Astrocyte (in vitro differentiated cells and primary cell): ENCODE data around the gene HMX1. TPM values are rescaled to one million over a fixed set of nuclear protein-coding genes. Genes with fewer than 3 reads are reported as not detected.

ENCODE experiments used
- DNase-seq: peaks from one replicate; pipeline ENCODE4 v3.0.0-alpha.2; 2010; ENCODE audit warnings: low read depth
- FAIRE-seq: peaks from 2 replicates; lab custom pipeline; 2011; peaks lifted over from hg19 to GRCh38; lab: Jason Lieb, UNC
- H2AFZ ChIP-seq: 2 replicates; pipeline ENCODE4 v1.6.0; 2012; ENCODE audit warnings: low read depth, low read length, inconsistent platforms
- H3K27ac ChIP-seq: 2 replicates; pipeline ENCODE4 v1.5.1; 2011; ENCODE audit warnings: low read depth, low read length, inconsistent platforms
- H3K27me3 ChIP-seq: 2 replicates; pipeline ENCODE4 v1.6.0; 2011; ENCODE audit warnings: low read length, inconsistent platforms; ENCODE audit not compliant: insufficient read depth
- H3K36me3 ChIP-seq: 2 replicates; pipeline ENCODE4 v1.5.1; 2011; ENCODE audit warnings: low read length, inconsistent platforms; ENCODE audit not compliant: insufficient read depth
- H3K4me1 ChIP-seq: 2 replicates; pipeline ENCODE4 v1.5.1; 2011; ENCODE audit warnings: low read length, inconsistent platforms; ENCODE audit not compliant: insufficient read depth
- H3K4me2 ChIP-seq: 2 replicates; pipeline ENCODE4 v1.6.0; 2012; ENCODE audit warnings: low read length, inconsistent platforms
- H3K4me3 ChIP-seq: 2 replicates; pipeline ENCODE4 v1.5.1; 2011; ENCODE audit warnings: low read depth, mild to moderate bottlenecking, low read length, inconsistent platforms; ENCODE audit not compliant: insufficient read depth
- H3K79me2 ChIP-seq: 2 replicates; pipeline ENCODE4 v1.6.0; 2012; ENCODE audit warnings: mild to moderate bottlenecking, low read length, inconsistent platforms; ENCODE audit not compliant: insufficient read depth
- H3K9ac ChIP-seq: 2 replicates; pipeline ENCODE4 v1.6.0; 2012; ENCODE audit warnings: mild to moderate bottlenecking, low read length, inconsistent platforms
- H3K9me3 ChIP-seq: 2 replicates; pipeline ENCODE4 v1.5.1; 2012; ENCODE audit warnings: low read depth, mild to moderate bottlenecking, low read length, inconsistent platforms; ENCODE audit not compliant: insufficient read depth
- H4K20me1 ChIP-seq: 2 replicates; pipeline ENCODE4 v1.6.0; 2012; ENCODE audit warnings: low read length, inconsistent platforms; ENCODE audit not compliant: insufficient read depth
- H3K27ac Mint-ChIP-seq: one replicate; pipeline ENCODE4 v1.8.0; 2021; ENCODE audit warnings: mild to moderate bottlenecking, mixed read lengths; ENCODE audit not compliant: unreplicated experiment
- H3K27me3 Mint-ChIP-seq: one replicate; pipeline ENCODE4 v1.8.0; 2021; ENCODE audit warnings: low read depth, mixed read lengths; ENCODE audit not compliant: unreplicated experiment
- H3K36me3 Mint-ChIP-seq: one replicate; pipeline ENCODE4 v1.8.0; 2021; ENCODE audit warnings: low read depth, mixed read lengths; ENCODE audit not compliant: unreplicated experiment
- H3K4me1 Mint-ChIP-seq: one replicate; pipeline ENCODE4 v1.8.0; 2021; ENCODE audit warnings: low read depth, mixed read lengths; ENCODE audit not compliant: unreplicated experiment
- H3K4me3 Mint-ChIP-seq: one replicate; pipeline ENCODE4 v1.8.0; 2021; ENCODE audit warnings: mild to moderate bottlenecking, moderate library complexity, mixed read lengths; ENCODE audit not compliant: unreplicated experiment
- H3K9me3 Mint-ChIP-seq: one replicate; pipeline ENCODE4 v1.8.0; 2021; ENCODE audit warnings: mild to moderate bottlenecking, mixed read lengths; ENCODE audit not compliant: unreplicated experiment
- EZH2 ChIP-seq: IDR thresholded peaks from 2 replicates; pipeline ENCODE4 v1.6.1; 2012; ENCODE audit warnings: mild to moderate bottlenecking, low read length, inconsistent platforms; ENCODE audit not compliant: insufficient read depth
- total RNA-seq: library from RNA; stranded (reverse); gene quantifications from 2 replicates; pipeline ENCODE4 v1.2.1, GENCODE V29; 2021
- TF ChIP-seq, protein P1 (sequence below): IDR thresholded peaks from 2 replicates; pipeline ENCODE4 v1.5.1; 2011; ENCODE audit warnings: low read depth, mild to moderate bottlenecking, inconsistent platforms, low read length, moderate library complexity; ENCODE audit not compliant: insufficient read depth

Gene HMX1
- total RNA-seq, 1 donor from 2014 or later = 0.25 TPM

DNA sequence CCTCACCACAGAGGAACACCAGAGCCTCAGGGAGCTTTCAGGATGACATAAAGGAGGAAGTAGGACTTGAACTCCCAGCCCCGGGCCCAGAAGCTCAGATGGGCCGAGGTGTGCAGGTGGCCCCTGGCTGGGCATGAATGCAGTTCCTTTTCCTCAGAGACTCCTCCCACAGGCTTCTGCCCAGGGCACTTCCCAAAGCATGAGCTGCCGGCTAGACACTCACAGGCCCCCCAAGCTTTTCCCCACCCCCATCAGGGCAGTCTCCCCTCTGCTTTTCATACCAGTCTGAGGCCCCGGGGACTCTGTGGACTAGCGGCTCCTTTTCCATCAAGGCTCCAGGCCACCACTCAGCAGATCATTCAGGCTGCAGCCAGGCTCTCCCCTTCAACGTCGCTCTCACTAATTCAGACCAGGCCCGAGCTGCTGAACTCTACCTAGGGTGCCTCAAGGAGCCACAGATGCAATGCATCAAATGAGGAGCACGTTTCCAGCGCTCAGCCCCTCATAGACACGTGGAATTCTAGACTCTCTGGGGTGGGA, 36.9 kb downstream of the HMX1 start:
- Mint-ChIP-seq H3K27ac (no peak overlapping the region), H3K4me1 (no peaks in the 10 kb centered on the region), H3K4me3 (no peak overlapping the region), H3K9me3 (peaks cover 12% of the 10 kb centered on the region), H3K27me3 (peaks cover 52% of the 10 kb centered on the region), H3K36me3 (peaks cover 2% of the 10 kb centered on the region)
- Histone ChIP-seq H4K20me1 (no peaks in the 10 kb centered on the region), H3K9ac (no peak overlapping the region), H3K4me3 (no peak overlapping the region), H3K9me3 (no peaks in the 10 kb centered on the region), H3K27me3 (no peaks in the 10 kb centered on the region), H3K36me3 (no peaks in the 10 kb centered on the region), H3K4me2 (no peak overlapping the region), H3K79me2 (no peaks in the 10 kb centered on the region), H2AFZ (no peak overlapping the region), H3K4me1 (no peaks in the 10 kb centered on the region), H3K27ac (no peak overlapping the region)
- FAIRE-seq (no peak), DNase-seq (no peak)
- TF ChIP-seq, protein P1, sequence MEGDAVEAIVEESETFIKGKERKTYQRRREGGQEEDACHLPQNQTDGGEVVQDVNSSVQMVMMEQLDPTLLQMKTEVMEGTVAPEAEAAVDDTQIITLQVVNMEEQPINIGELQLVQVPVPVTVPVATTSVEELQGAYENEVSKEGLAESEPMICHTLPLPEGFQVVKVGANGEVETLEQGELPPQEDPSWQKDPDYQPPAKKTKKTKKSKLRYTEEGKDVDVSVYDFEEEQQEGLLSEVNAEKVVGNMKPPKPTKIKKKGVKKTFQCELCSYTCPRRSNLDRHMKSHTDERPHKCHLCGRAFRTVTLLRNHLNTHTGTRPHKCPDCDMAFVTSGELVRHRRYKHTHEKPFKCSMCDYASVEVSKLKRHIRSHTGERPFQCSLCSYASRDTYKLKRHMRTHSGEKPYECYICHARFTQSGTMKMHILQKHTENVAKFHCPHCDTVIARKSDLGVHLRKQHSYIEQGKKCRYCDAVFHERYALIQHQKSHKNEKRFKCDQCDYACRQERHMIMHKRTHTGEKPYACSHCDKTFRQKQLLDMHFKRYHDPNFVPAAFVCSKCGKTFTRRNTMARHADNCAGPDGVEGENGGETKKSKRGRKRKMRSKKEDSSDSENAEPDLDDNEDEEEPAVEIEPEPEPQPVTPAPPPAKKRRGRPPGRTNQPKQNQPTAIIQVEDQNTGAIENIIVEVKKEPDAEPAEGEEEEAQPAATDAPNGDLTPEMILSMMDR = no peak
- TF ChIP-seq EZH2 = no peak

DNA sequence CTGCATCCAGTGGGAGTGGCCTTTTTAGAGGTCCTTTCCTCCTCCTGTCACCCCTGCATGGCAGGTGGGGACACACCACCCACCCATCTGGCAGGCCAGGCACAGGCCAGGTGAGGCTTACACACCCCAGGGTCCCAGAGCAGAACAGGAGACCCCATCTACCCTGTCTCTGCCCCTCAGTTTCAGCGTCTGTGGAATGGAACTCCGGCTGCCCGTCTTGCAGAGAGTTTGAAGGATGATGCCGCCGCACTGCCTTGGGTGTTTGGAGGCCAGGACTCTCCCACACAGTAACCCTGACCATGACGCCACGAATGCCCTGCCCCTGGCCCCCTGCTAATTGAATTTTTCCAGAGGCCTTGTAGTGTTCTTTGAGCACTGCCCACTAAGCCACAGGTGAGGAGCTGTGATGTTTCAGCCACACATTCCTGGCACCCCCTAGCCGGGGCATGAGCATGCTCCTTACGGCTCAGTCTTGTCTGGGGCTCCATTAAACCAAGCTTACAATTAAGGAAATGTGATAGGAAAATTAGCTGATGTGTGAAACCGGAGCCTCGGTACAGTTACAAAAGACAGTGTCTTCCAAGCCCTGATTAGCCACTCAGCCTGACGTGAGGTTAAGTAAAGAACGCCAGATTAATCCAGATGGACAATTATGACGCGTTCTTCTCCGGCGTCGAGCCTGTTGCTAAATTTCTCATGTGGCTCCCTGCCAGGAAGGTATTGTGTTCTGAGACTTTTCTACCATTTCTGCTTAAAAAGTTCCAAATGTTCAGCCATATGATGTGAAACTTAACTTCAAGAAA, 39.3 kb downstream of the HMX1 start:
- TF ChIP-seq EZH2 = no peak
- TF ChIP-seq, protein P1 = no peak
- no peak overlapping the region for H3K4me3 Mint-ChIP-seq
- peaks cover 2% of the 10 kb centered on the region for H3K36me3 Mint-ChIP-seq
- peaks cover 49% of the 10 kb centered on the region for H3K27me3 Mint-ChIP-seq
- Histone ChIP-seq H3K27ac (no peak overlapping the region), H3K4me3 (no peak overlapping the region), H2AFZ (no peak overlapping the region), H4K20me1 (no peaks in the 10 kb centered on the region), H3K27me3 (no peaks in the 10 kb centered on the region), H3K4me1 (no peaks in the 10 kb centered on the region), H3K36me3 (no peaks in the 10 kb centered on the region), H3K4me2 (no peak overlapping the region), H3K79me2 (no peaks in the 10 kb centered on the region), H3K9me3 (no peaks in the 10 kb centered on the region), H3K9ac (no peak overlapping the region)
- H3K4me1 Mint-ChIP-seq = no peaks in the 10 kb centered on the region
- no peak overlapping the region for H3K27ac Mint-ChIP-seq
- DNase-seq = no peak
- peaks cover 13% of the 10 kb centered on the region for H3K9me3 Mint-ChIP-seq
- FAIRE-seq = no peak
